ENCODE measurements around the gene ZNF497. TPM values are rescaled to one million over a fixed set of nuclear protein-coding genes. Genes with fewer than 3 reads are reported as not detected.

The ZNF497 gene
- total RNA-seq, 1 experiment from 2014 or later = 2.6 TPM

DNA sequence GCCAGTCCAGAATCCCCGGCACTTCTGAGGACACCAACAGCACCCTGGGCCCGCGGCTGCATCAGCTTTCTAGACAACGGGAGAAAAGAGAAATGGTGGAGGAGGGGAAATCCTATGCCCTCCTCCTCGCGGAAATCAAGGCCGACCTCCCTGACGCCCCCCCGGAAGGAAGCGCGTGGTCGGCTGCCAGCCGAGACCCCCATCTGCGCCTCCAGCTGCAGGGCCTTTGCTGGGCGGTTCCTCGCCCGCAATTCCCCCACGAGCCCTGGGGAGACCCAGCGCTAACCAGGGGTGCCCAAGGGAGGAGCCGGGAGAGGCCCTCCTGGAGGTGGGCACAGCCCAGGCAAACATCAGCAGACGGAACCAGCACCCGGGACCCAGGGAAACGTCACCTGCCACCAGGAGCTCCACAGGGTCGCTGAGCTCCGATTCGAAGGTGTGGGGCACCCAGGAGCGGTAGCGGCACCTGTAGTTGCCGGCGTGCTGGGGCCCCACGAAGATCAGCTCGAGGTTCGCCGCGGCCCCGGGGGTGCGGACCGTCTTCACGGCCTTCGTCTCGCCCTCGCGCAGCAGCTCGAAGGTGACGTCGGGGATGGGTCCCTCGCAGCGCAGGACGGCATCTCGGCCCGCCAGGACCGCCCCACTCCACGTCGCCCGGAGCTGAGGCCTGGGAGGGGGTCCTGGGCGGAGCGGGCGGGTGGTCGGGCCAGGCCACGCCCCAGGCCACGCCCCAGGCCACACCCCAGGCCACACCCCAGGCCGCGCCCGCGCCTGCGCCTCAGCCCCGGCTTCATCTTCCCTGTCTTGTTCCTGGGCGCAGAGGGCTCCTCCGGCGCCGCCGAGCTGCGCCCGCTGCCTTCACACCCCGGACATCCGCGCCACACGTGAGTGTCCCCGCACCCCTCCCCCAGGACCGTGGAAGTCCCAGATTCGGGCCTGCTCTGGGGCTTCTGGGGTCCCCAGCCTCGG lies 15.3 kb downstream of the ZNF497 start:
- DNase-seq (ENCODE audit: low spot score) = peak; percentile 84
- CTCF ChIA-PET = interaction anchor here (0.6 to 1.4 kb wide), 2 partner anchors 15 to 23 kb away, joined by 3 read pairs; partner anchors contain the start of gene ZNF497
- peaks cover 8% of the 10 kb centered on the region for H3K4me1 ChIP-seq (ENCODE audit: insufficient read depth, low read length, poor library complexity, severe bottlenecking)
- H3K36me3 ChIP-seq (ENCODE audit: insufficient read depth, low read length, poor library complexity, severe bottlenecking) = no peaks in the 10 kb centered on the region
- TF ChIP-seq, protein P1, sequence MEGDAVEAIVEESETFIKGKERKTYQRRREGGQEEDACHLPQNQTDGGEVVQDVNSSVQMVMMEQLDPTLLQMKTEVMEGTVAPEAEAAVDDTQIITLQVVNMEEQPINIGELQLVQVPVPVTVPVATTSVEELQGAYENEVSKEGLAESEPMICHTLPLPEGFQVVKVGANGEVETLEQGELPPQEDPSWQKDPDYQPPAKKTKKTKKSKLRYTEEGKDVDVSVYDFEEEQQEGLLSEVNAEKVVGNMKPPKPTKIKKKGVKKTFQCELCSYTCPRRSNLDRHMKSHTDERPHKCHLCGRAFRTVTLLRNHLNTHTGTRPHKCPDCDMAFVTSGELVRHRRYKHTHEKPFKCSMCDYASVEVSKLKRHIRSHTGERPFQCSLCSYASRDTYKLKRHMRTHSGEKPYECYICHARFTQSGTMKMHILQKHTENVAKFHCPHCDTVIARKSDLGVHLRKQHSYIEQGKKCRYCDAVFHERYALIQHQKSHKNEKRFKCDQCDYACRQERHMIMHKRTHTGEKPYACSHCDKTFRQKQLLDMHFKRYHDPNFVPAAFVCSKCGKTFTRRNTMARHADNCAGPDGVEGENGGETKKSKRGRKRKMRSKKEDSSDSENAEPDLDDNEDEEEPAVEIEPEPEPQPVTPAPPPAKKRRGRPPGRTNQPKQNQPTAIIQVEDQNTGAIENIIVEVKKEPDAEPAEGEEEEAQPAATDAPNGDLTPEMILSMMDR (conservative IDR thresholded peaks at IDR 0.05; ENCODE audit: low read depth, low read length) = no peak
- TF ChIP-seq EZH2 (IDR thresholded peaks at IDR 0.05; ENCODE audit: borderline replicate concordance, low read depth, low read length, poor library complexity, severe bottlenecking) = no peak
- H3K4me3 ChIP-seq (ENCODE audit: low read depth, low read length, poor library complexity, severe bottlenecking) = peak overlapping the region; percentile 89
- BruUV-seq (replicated peaks) = TSS peak; percentile 58
- intact Hi-C loops (cut with micrococcal nuclease; ENCODE audit: unreplicated experiment) = no loop called here
- peak overlapping the region; percentile 90 for H3K27ac ChIP-seq (ENCODE audit: low read depth, low read length, poor library complexity, severe bottlenecking)
- no peaks in the 10 kb centered on the region for H3K9me3 ChIP-seq (ENCODE audit: low read depth, low read length, poor library complexity, severe bottlenecking)
- POLR2A ChIA-PET (ENCODE audit: low non-redundant PET) = interaction anchor here (0.5 to 1.3 kb wide), 3 partner anchors 9 to 860 kb away, joined by 4 to 10 read pairs (median 5); partner anchors contain the start of gene ZNF419
- no peaks in the 10 kb centered on the region for H3K27me3 ChIP-seq (replicated peaks; ENCODE audit: insufficient read depth, low read depth, low read length, poor library complexity)

DNA sequence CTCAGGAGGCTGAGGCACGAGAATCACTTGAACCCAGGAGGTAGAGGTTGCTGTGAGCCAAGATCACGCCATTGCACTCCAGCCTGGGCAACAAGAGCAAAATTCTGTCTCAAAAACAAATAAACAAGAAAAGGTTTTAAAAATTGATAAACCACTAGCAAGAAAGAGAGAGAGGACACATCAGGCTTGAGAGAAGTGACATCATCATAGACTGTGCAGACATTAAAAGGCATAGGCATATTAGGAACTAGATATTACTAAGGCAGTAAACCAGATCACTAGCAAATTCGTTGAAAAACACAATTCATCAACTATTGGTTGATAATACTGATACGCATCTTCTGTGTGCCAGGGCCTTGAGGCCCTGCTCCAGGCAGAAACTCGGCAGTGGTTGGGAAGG lies 17.0 kb downstream of the ZNF497 start:
- Histone ChIP-seq H3K9me3 (ENCODE audit: low read depth, low read length, poor library complexity, severe bottlenecking) (no peaks in the 10 kb centered on the region), H3K27ac (ENCODE audit: low read depth, low read length, poor library complexity, severe bottlenecking) (no peak overlapping the region), H3K4me3 (ENCODE audit: low read depth, low read length, poor library complexity, severe bottlenecking) (no peak overlapping the region), H3K4me1 (ENCODE audit: insufficient read depth, low read length, poor library complexity, severe bottlenecking) (peaks cover 8% of the 10 kb centered on the region), H3K27me3 (replicated peaks; ENCODE audit: insufficient read depth, low read depth, low read length, poor library complexity) (no peaks in the 10 kb centered on the region), H3K36me3 (ENCODE audit: insufficient read depth, low read length, poor library complexity, severe bottlenecking) (no peaks in the 10 kb centered on the region)
- POLR2A ChIA-PET (ENCODE audit: low non-redundant PET) = no interaction called here
- BruUV-seq (replicated peaks) = no TSS peak
- no peak for TF ChIP-seq EZH2 (IDR thresholded peaks at IDR 0.05; ENCODE audit: borderline replicate concordance, low read depth, low read length, poor library complexity, severe bottlenecking)
- TF ChIP-seq, protein P1 (conservative IDR thresholded peaks at IDR 0.05; ENCODE audit: low read depth, low read length) = no peak
- CTCF ChIA-PET = no interaction called here
- no peak for DNase-seq (ENCODE audit: low spot score)
- intact Hi-C loops (cut with micrococcal nuclease; ENCODE audit: unreplicated experiment) = no loop called here

DNA sequence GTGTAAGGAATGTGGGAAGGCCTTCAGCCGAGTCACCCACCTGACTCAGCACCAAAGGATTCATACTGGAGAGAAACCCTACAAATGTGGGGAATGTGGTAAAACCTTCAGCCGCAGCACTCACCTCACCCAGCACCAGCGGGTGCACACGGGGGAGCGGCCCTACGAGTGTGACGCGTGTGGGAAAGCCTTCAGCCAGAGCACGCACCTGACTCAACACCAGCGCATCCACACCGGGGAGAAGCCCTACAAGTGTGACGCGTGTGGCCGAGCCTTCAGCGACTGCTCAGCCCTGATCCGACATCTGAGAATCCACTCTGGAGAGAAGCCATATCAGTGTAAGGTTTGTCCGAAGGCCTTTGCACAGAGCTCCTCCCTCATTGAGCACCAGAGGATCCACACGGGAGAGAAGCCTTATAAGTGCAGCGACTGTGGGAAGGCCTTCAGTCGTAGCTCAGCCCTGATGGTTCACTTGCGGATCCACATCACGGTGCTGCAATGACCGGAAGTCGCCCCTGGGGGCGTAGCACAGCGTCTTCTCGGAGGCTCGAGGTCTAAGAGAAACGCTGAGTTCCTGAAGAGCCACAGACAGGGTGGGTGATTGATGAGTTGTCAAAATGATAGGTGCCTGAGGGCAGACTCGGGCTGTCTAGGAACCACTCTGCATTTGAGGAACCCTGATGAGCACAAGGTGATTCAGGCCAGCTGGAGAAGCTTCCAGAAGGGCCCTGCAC lies 23.6 kb downstream of the ZNF497 start:
- CTCF ChIA-PET = no interaction called here
- BruUV-seq (replicated peaks) = no TSS peak
- POLR2A ChIA-PET (ENCODE audit: low non-redundant PET) = no interaction called here

More for the DNA sequence above, 23.6 kb downstream of the ZNF497 start:
- TF ChIP-seq, protein P1 (conservative IDR thresholded peaks at IDR 0.05; ENCODE audit: low read depth, low read length) = 0 out of 2 replicates have a peak, but pooled peaks have one; percentile 20
- TF ChIP-seq EZH2 (IDR thresholded peaks at IDR 0.05; ENCODE audit: borderline replicate concordance, low read depth, low read length, poor library complexity, severe bottlenecking) = no peak
- no peaks in the 10 kb centered on the region for H3K27me3 ChIP-seq (replicated peaks; ENCODE audit: insufficient read depth, low read depth, low read length, poor library complexity)
- intact Hi-C loops (cut with micrococcal nuclease; ENCODE audit: unreplicated experiment) = no loop called here
- no peak for DNase-seq (ENCODE audit: low spot score)
- H3K9me3 ChIP-seq (ENCODE audit: low read depth, low read length, poor library complexity, severe bottlenecking) = no peaks in the 10 kb centered on the region
- H3K4me3 ChIP-seq (ENCODE audit: low read depth, low read length, poor library complexity, severe bottlenecking) = no peak overlapping the region
- no peaks in the 10 kb centered on the region for H3K4me1 ChIP-seq (ENCODE audit: insufficient read depth, low read length, poor library complexity, severe bottlenecking)
- peaks cover 7% of the 10 kb centered on the region for H3K36me3 ChIP-seq (ENCODE audit: insufficient read depth, low read length, poor library complexity, severe bottlenecking)
- no peak overlapping the region for H3K27ac ChIP-seq (ENCODE audit: low read depth, low read length, poor library complexity, severe bottlenecking)
